H1 (cell line): Measurements from ENCODE around the gene GDF9.

Source experiments
- BACH1 ChIP-seq: IDR thresholded peaks from 2 replicates; pipeline ENCODE4 v1.6.1; 2012; ENCODE audit warnings: low read length, improper control_type of control experiment
- SP1 ChIP-seq: IDR thresholded peaks from 2 replicates; pipeline ENCODE4 v1.6.1; 2011; ENCODE audit warnings: low read depth, low read length
- TF ChIP-seq, protein P1 (sequence below), 3 experiments: IDR thresholded peaks; 1 replicate in 2 of 3; 2 replicates in 1 of 3; pipeline versions ENCODE4 v1.5.1 to v1.6.1; 2011; ENCODE audit warnings: low read length in 3 of 3, mild to moderate bottlenecking in 3 of 3, inconsistent platforms in 2 of 3, low read depth in 1 of 3, moderate library complexity in 1 of 3; ENCODE audit not compliant: insufficient read depth in 1 of 3; ENCODE audit errors: control extremely low read depth in 1 of 3

- TF ChIP-seq, protein P1, sequence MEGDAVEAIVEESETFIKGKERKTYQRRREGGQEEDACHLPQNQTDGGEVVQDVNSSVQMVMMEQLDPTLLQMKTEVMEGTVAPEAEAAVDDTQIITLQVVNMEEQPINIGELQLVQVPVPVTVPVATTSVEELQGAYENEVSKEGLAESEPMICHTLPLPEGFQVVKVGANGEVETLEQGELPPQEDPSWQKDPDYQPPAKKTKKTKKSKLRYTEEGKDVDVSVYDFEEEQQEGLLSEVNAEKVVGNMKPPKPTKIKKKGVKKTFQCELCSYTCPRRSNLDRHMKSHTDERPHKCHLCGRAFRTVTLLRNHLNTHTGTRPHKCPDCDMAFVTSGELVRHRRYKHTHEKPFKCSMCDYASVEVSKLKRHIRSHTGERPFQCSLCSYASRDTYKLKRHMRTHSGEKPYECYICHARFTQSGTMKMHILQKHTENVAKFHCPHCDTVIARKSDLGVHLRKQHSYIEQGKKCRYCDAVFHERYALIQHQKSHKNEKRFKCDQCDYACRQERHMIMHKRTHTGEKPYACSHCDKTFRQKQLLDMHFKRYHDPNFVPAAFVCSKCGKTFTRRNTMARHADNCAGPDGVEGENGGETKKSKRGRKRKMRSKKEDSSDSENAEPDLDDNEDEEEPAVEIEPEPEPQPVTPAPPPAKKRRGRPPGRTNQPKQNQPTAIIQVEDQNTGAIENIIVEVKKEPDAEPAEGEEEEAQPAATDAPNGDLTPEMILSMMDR (IDR thresholded peaks at IDR 0.05; ENCODE audit: control extremely low read depth in 1 of 3, insufficient read depth in 1 of 3, low read depth in 1 of 3, low read length in 3 of 3), result no peak
- TF ChIP-seq SP1 (no peak), BACH1 (no peak)
Measured at GRCh38 chr5:132865668-132866341, 464 bp downstream of the GDF9 start.
